Peyer's patch (tissue), 4 donors: ENCODE results near the gene UBE2E2.

Source experiments
- CTCF ChIP-seq, 6 experiments: fragments of 450-650 bp in 4 of 6; fragments of 200-600 bp in 2 of 6; sonication (generic) in 1 of 6; IDR thresholded peaks; one replicate each; pipeline ENCODE4 v1.5.1; 2017 to 2019; ENCODE audit warnings: antibody characterized with exemption in 6 of 6, mild to moderate bottlenecking in 3 of 6, moderate library complexity in 1 of 6
- POLR2A ChIP-seq, 2 donors: fragments of 450-650 bp; IDR thresholded peaks; one replicate each; pipeline ENCODE4 v1.5.1; 2017; ENCODE audit warnings: antibody characterized with exemption in 2 of 2, mild to moderate bottlenecking in 2 of 2, moderate library complexity in 2 of 2

GRCh38 chr3:23331141-23331935, 128.2 kb downstream of the UBE2E2 start:
- TF ChIP-seq CTCF (IDR thresholded peaks at IDR 0.05): no peak
- TF ChIP-seq POLR2A (IDR thresholded peaks at IDR 0.05): no peak
